ENCODE measurements around the gene DDI2. TPM values are rescaled to one million over a fixed set of nuclear protein-coding genes. Genes with fewer than 3 reads are reported as not detected.

DDI2 gene
- polyA plus RNA-seq, 1 donor from 2014 or later = 3.8 TPM

- H3K79me2 ChIP-seq (replicated peaks; ENCODE audit: insufficient read depth, low read length) = no peaks in the 10 kb centered on the region
- H2AFZ ChIP-seq (ENCODE audit: low read depth, low read length) = no peak overlapping the region
- H3K27ac ChIP-seq (ENCODE audit: low read length) = no peak overlapping the region
- H3K9ac ChIP-seq (ENCODE audit: low read length) = no peak overlapping the region
- TF ChIP-seq REST (IDR thresholded peaks at IDR 0.05; ENCODE audit: borderline replicate concordance) (no peak), SMC3 (conservative IDR thresholded peaks at IDR 0.05; ENCODE audit: poor library complexity) (no peak), EP300 (conservative IDR thresholded peaks at IDR 0.05; ENCODE audit: poor library complexity, severe bottlenecking) (no peak), TAF1 (IDR thresholded peaks at IDR 0.05; ENCODE audit: low read depth) (no peak), POLR2AphosphoS5 (IDR thresholded peaks at IDR 0.05) (no peak)
- no peaks in the 10 kb centered on the region for H4K20me1 ChIP-seq (ENCODE audit: insufficient read depth)
- no peaks in the 10 kb centered on the region for H3K27me3 ChIP-seq (ENCODE audit: insufficient read depth, low read depth, low read length)
- H3K9me2 ChIP-seq (ENCODE audit: insufficient read depth, low read length) = no peaks in the 10 kb centered on the region
- peaks cover 5% of the 10 kb centered on the region for H3K36me3 ChIP-seq (ENCODE audit: insufficient read depth, low read length)
- H3K4me2 ChIP-seq (ENCODE audit: low read length) = no peak overlapping the region
- no peaks in the 10 kb centered on the region for H3F3A ChIP-seq (ENCODE audit: insufficient read depth, low read length, poor library complexity, severe bottlenecking)
- H3K4me3 ChIP-seq (ENCODE audit: low read length) = no peak overlapping the region
- H3K9me3 ChIP-seq (ENCODE audit: low read length) = no peaks in the 10 kb centered on the region
These were observed 46.4 kb upstream of the DDI2 start for GRCh38 chr1:15570861-15571260.

GRCh38 chr1:15571266-15571665 lies 46.0 kb upstream of the DDI2 start:
- Histone ChIP-seq H3K79me2 (replicated peaks; ENCODE audit: insufficient read depth, low read length) (no peaks in the 10 kb centered on the region), H3K9ac (ENCODE audit: low read length) (no peak overlapping the region), H3K9me2 (ENCODE audit: insufficient read depth, low read length) (no peaks in the 10 kb centered on the region), H3K27ac (ENCODE audit: low read length) (no peak overlapping the region), H3K36me3 (ENCODE audit: insufficient read depth, low read length) (peaks cover 5% of the 10 kb centered on the region), H4K20me1 (ENCODE audit: insufficient read depth) (no peaks in the 10 kb centered on the region), H2AFZ (ENCODE audit: low read depth, low read length) (no peak overlapping the region), H3K27me3 (ENCODE audit: insufficient read depth, low read depth, low read length) (no peaks in the 10 kb centered on the region), H3K9me3 (ENCODE audit: low read length) (no peaks in the 10 kb centered on the region), H3K4me3 (ENCODE audit: low read length) (no peak overlapping the region), H3F3A (ENCODE audit: insufficient read depth, low read length, poor library complexity, severe bottlenecking) (no peaks in the 10 kb centered on the region), H3K4me2 (ENCODE audit: low read length) (no peak overlapping the region)
- TF ChIP-seq CTCF (IDR thresholded peaks at IDR 0.05; ENCODE audit: poor library complexity, severe bottlenecking) = no peak
- TF ChIP-seq SMC3 (conservative IDR thresholded peaks at IDR 0.05; ENCODE audit: poor library complexity) = no peak
- no peak for TF ChIP-seq POLR2AphosphoS5 (IDR thresholded peaks at IDR 0.05)
- TF ChIP-seq TAF1 (IDR thresholded peaks at IDR 0.05; ENCODE audit: low read depth) = no peak
- no peak for TF ChIP-seq EP300 (conservative IDR thresholded peaks at IDR 0.05; ENCODE audit: poor library complexity, severe bottlenecking)
- TF ChIP-seq EZH2 (IDR thresholded peaks at IDR 0.05; ENCODE audit: borderline replicate concordance, insufficient read depth, low read length, poor library complexity, severe bottlenecking) = no peak
- TF ChIP-seq MXI1 (conservative IDR thresholded peaks at IDR 0.05; ENCODE audit: poor library complexity, severe bottlenecking) = no peak

GRCh38 chr1:15573477-15573876 lies 43.8 kb upstream of the DDI2 start:
- no peaks in the 10 kb centered on the region for H3K9me2 ChIP-seq (ENCODE audit: insufficient read depth, low read length)
- no peak overlapping the region for H3K27ac ChIP-seq (ENCODE audit: low read length)
- H3K36me3 ChIP-seq (ENCODE audit: insufficient read depth, low read length) = peaks cover 5% of the 10 kb centered on the region
- no peaks in the 10 kb centered on the region for H3K9me3 ChIP-seq (ENCODE audit: low read length)
- no peak for TF ChIP-seq MXI1 (conservative IDR thresholded peaks at IDR 0.05; ENCODE audit: poor library complexity, severe bottlenecking)
- TF ChIP-seq RAD21 (conservative IDR thresholded peaks at IDR 0.05) = no peak
- no peak for TF ChIP-seq SMC3 (conservative IDR thresholded peaks at IDR 0.05; ENCODE audit: poor library complexity)
- no peak for TF ChIP-seq EZH2 (IDR thresholded peaks at IDR 0.05; ENCODE audit: borderline replicate concordance, insufficient read depth, low read length, poor library complexity, severe bottlenecking)
- TF ChIP-seq CTCF (IDR thresholded peaks at IDR 0.05; ENCODE audit: poor library complexity, severe bottlenecking) = no peak
- TF ChIP-seq POLR2AphosphoS5 (IDR thresholded peaks at IDR 0.05) = no peak
- TF ChIP-seq TAF1 (IDR thresholded peaks at IDR 0.05; ENCODE audit: low read depth) = no peak
- no peak for TF ChIP-seq EP300 (conservative IDR thresholded peaks at IDR 0.05; ENCODE audit: poor library complexity, severe bottlenecking)
- TF ChIP-seq REST (IDR thresholded peaks at IDR 0.05; ENCODE audit: borderline replicate concordance) = no peak
- no peak overlapping the region for H2AFZ ChIP-seq (ENCODE audit: low read depth, low read length)
- no peaks in the 10 kb centered on the region for H3K27me3 ChIP-seq (ENCODE audit: insufficient read depth, low read depth, low read length)
- H3K79me2 ChIP-seq (replicated peaks; ENCODE audit: insufficient read depth, low read length) = no peaks in the 10 kb centered on the region
- no peak overlapping the region for H3K9ac ChIP-seq (ENCODE audit: low read length)
- no peak overlapping the region for H3K4me2 ChIP-seq (ENCODE audit: low read length)
- no peak overlapping the region for H3K4me3 ChIP-seq (ENCODE audit: low read length)
- H3F3A ChIP-seq (ENCODE audit: insufficient read depth, low read length, poor library complexity, severe bottlenecking) = no peaks in the 10 kb centered on the region
- H4K20me1 ChIP-seq (ENCODE audit: insufficient read depth) = no peaks in the 10 kb centered on the region

All from neural cell (in vitro differentiated cells).